ENCODE data around the gene SLC38A8.

Gene SLC38A8

DNA sequence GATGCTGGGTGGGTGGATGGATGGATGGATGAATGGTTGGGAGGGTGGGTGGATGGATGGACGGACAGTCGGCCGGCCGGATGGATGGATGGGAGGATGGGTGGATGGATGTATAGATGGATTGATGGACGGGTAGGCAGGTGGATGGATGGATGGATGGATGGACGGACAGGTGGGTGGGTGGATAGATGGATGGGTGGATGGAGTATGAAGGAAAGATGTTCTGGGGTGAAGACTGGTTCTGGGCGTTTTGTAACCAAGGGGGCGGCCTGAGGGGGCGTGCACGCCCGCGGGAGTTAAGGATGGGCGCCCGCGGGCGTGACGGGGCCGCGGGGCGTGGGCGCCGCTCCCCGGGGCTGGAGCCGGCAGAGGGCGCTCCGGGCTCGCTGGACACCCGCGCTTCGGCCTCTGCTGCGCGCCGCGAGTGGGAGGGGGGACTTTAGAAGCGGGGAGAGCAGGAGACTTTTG, 74.7 kb downstream of the SLC38A8 start, which contains the start of gene NECAB2:
Gene NECAB2, plus strand, starts transcription at position 407 of the 468 bp plus-strand sequence. CDS start 405 bp downstream, outside the sequence.
- no peak for DNase-seq

GRCh38 chr16:83967091-83967490, 75.5 kb downstream of the SLC38A8 start:
- DNase-seq: no peak

- no peak for DNase-seq
Observed at GRCh38 chr16:83966153-83966696, 76.4 kb downstream of the SLC38A8 start.

GRCh38 chr16:83965444-83966152, 77.0 kb downstream of the SLC38A8 start:
- DNase-seq: no peak

- no peak for DNase-seq
Observed at GRCh38 chr16:83964684-83965443, 77.7 kb downstream of the SLC38A8 start.

DNA sequence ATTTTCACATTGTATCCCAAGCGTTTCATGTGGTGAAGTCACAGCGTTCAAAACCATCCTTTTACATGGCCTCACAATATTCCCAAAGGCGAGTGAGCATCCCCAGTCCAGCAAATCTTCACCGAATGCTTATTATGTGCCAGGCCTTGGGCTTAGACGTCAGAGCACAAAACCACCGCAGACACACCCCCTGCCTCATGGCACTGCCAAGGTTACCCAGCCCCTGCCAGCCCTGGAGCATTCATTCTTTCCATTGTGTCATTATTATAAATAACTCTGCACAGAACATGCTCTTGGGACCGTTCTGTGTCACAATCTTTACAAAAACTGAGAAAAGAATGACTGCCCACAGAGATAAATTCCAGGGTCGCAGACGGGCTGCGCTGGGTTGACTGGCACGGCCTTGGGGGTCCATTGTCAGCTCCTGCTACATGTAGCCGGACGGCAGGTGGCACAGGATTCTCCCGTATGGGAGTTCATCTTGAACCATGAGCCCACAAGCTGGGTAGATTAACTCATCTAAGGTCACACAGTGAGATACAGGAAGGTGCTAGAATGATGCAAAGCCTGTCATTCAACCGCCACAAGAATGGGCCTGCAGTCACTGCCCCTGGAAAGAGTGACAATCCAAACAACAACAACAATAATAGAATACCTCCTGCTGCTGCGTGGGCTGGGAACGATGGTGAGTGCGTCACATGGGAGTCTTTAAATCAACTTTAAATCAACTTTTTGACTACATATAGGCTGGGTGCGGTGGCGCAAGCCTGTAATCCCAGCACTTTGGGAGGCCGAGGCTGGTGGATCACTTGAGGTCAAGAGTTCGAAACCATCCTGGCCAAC, 79.1 kb downstream of the SLC38A8 start:
- DNase-seq: no peak

GRCh38 chr16:83961591-83961990, 81.0 kb downstream of the SLC38A8 start:
- DNase-seq: no peak

DNA sequence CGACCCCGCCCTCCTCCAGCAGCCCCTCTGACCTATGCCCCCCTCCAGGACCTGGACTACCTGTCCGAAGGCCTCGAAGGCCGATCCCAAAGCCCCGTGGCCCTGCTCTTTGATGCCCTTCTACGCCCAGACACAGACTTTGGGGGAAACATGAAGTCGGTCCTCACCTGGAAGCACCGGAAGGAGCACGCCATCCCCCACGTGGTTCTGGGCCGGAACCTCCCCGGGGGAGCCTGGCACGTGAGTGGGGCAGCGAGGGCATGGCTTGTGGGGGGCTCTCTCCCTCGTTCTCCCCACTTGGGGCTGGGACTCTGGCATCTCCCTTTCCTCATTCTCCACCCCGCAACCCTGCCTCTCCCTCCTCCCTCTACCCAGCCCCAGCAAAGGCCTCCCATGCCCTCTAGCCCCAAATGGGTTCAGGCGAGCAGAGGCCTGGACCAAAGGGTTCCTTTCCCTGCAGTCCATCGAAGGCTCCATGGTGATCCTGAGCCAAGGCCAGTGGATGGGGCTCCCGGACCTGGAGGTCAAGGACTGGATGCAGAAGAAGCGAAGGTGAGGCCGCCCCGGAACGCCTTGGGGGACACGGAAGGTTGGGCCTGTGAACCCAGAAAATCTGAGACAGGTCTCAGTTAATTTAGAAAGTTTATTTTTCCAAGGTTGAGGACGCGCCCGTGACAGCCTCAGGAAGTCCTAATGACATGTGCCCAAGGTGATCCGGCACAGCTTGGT, 81.9 kb downstream of the SLC38A8 start:
- no peak for DNase-seq
